ENCODE results near the gene FBXW7.

FBXW7 gene

DNA sequence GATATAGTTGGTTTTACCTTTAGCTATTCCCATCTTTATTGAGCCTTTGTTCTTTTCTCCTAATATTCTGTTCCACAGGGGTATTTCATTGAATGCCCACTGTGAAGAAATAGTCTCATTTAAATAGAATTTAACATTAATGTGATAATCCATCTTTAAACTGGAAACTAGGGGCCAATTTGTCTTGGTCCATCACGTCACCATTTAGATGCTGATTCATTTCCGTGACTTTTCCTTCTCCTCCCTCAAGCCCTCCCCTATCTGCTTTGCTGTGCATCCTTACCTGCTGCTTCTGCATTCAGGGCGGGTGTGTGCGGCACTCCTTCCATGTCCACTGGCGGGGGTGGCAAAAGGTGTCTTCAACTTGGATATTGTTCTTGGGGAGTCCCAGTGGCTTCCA lies 241.1 kb downstream of the FBXW7 start:
- Histone ChIP-seq H3K9me3 (ENCODE audit: control insufficient read depth, low read length) (no peaks in the 10 kb centered on the region), H3K4me1 (ENCODE audit: control insufficient read depth, insufficient read depth, low read length, poor library complexity, severe bottlenecking) (no peaks in the 10 kb centered on the region), H3K36me3 (ENCODE audit: control insufficient read depth, insufficient read depth, low read length) (no peaks in the 10 kb centered on the region), H3K27me3 (replicated peaks; ENCODE audit: control insufficient read depth, insufficient read depth, low read length, poor library complexity, severe bottlenecking) (no peaks in the 10 kb centered on the region), H3K4me3 (ENCODE audit: insufficient read depth, low read depth, low read length, poor library complexity, severe bottlenecking) (no peak overlapping the region), H3K27ac (ENCODE audit: insufficient read depth, low read length, poor library complexity, severe bottlenecking) (no peak overlapping the region)
- no peak for DNase-seq

DNA sequence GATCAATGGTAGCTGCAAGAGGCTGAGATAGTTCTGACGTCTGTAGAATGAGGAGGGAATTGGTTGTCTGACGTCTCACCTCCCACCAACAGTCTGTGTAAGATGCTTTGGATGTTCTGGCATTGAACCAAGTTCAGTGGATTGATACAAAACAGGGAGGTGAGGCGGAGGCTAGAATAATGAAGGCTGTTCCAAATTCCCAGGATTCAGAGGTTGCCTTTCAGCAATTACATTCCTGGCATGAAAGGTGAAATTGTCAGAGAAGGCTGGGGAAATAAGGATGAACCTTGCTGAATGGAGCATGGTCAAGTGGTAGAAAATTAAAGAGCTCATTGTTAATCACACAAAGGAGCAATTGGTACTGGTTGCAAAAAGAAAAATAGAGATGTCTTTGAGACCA lies 241.6 kb downstream of the FBXW7 start:
- no peak overlapping the region for H3K27ac ChIP-seq (ENCODE audit: insufficient read depth, low read length, poor library complexity, severe bottlenecking)
- H3K9me3 ChIP-seq (ENCODE audit: control insufficient read depth, low read length), result no peaks in the 10 kb centered on the region
- no peak for DNase-seq
- no peaks in the 10 kb centered on the region for H3K4me1 ChIP-seq (ENCODE audit: control insufficient read depth, insufficient read depth, low read length, poor library complexity, severe bottlenecking)
- no peak overlapping the region for H3K4me3 ChIP-seq (ENCODE audit: insufficient read depth, low read depth, low read length, poor library complexity, severe bottlenecking)
- H3K36me3 ChIP-seq (ENCODE audit: control insufficient read depth, insufficient read depth, low read length), result no peaks in the 10 kb centered on the region
- no peaks in the 10 kb centered on the region for H3K27me3 ChIP-seq (replicated peaks; ENCODE audit: control insufficient read depth, insufficient read depth, low read length, poor library complexity, severe bottlenecking)

DNA sequence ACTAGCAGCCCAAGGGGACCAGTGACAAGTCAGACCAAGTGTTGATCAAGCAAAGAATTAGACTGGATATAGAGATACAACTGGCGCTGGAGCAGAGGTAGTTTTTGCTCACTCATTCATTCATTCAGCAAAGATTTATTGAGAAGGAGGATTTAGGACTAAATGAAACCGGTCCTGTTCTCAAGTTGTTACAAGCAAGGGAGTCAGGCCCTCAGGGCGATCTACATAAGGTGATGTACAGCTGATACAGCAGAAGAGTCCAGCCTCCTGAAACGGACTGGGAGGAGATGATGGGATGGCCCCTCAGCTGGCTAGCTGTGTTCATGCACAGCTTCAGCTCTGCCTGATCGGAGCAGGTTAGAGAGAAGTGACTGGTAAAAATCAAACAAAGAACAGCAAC lies 242.4 kb downstream of the FBXW7 start:
- Histone ChIP-seq H3K4me1 (ENCODE audit: control insufficient read depth, insufficient read depth, low read length, poor library complexity, severe bottlenecking) (no peaks in the 10 kb centered on the region), H3K4me3 (ENCODE audit: insufficient read depth, low read depth, low read length, poor library complexity, severe bottlenecking) (no peak overlapping the region), H3K36me3 (ENCODE audit: control insufficient read depth, insufficient read depth, low read length) (no peaks in the 10 kb centered on the region), H3K9me3 (ENCODE audit: control insufficient read depth, low read length) (no peaks in the 10 kb centered on the region), H3K27ac (ENCODE audit: insufficient read depth, low read length, poor library complexity, severe bottlenecking) (no peak overlapping the region), H3K27me3 (replicated peaks; ENCODE audit: control insufficient read depth, insufficient read depth, low read length, poor library complexity, severe bottlenecking) (no peaks in the 10 kb centered on the region)
- no peak for DNase-seq

DNA sequence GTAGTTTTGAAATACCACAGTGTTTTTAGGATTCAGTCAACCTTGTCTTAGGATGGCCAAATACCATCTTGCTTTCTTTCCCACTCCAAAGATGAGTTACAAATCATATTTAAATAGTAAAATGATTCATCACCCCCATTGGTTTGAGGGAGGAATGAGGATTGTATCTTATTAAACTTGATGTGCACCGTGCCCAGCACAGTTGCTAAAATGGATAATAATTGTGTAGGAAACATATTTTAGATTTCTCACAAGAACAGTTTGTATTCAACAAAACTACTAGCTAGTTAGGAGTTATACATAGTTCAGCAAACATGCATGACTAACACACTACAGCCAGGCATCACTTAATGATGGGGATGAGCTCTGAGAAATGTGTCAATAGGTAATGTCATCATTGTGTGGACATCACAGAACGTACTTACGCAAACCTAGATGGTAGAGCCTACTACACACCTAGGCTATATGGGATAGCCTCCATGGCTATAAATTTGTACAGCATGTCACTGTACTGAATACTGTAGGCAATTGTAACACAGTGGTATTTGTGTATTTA lies 245.4 kb downstream of the FBXW7 start:
- Histone ChIP-seq H3K27me3 (replicated peaks; ENCODE audit: control insufficient read depth, insufficient read depth, low read length, poor library complexity, severe bottlenecking) (no peaks in the 10 kb centered on the region), H3K4me3 (ENCODE audit: insufficient read depth, low read depth, low read length, poor library complexity, severe bottlenecking) (no peak overlapping the region), H3K36me3 (ENCODE audit: control insufficient read depth, insufficient read depth, low read length) (no peaks in the 10 kb centered on the region), H3K27ac (ENCODE audit: insufficient read depth, low read length, poor library complexity, severe bottlenecking) (no peak overlapping the region), H3K4me1 (ENCODE audit: control insufficient read depth, insufficient read depth, low read length, poor library complexity, severe bottlenecking) (no peaks in the 10 kb centered on the region), H3K9me3 (ENCODE audit: control insufficient read depth, low read length) (no peaks in the 10 kb centered on the region)
- no peak for DNase-seq

DNA sequence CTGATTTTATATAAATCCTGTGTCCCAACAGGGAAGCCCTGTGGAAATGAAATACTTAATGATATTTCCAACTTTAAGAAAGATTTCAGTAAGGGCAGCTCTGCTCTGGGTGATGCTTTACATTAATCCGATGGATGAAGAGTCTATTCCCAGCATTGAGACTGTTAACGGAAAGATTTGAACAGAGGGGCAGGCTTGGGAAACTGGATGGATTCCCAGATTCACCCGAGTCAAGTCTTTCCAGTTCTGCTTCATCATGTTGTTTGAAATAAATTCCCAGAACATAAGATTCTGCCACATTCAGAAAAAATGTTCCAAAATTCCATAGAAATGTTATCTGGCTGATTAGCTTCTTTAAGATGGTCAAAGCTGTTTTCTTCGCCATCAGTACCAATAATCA lies 246.0 kb downstream of the FBXW7 start:
- H3K27ac ChIP-seq (ENCODE audit: insufficient read depth, low read length, poor library complexity, severe bottlenecking), result no peak overlapping the region
- H3K4me3 ChIP-seq (ENCODE audit: insufficient read depth, low read depth, low read length, poor library complexity, severe bottlenecking), result no peak overlapping the region
- no peak for DNase-seq
- no peaks in the 10 kb centered on the region for H3K36me3 ChIP-seq (ENCODE audit: control insufficient read depth, insufficient read depth, low read length)
- no peaks in the 10 kb centered on the region for H3K27me3 ChIP-seq (replicated peaks; ENCODE audit: control insufficient read depth, insufficient read depth, low read length, poor library complexity, severe bottlenecking)
- H3K4me1 ChIP-seq (ENCODE audit: control insufficient read depth, insufficient read depth, low read length, poor library complexity, severe bottlenecking), result no peaks in the 10 kb centered on the region
- no peaks in the 10 kb centered on the region for H3K9me3 ChIP-seq (ENCODE audit: control insufficient read depth, low read length)

DNA sequence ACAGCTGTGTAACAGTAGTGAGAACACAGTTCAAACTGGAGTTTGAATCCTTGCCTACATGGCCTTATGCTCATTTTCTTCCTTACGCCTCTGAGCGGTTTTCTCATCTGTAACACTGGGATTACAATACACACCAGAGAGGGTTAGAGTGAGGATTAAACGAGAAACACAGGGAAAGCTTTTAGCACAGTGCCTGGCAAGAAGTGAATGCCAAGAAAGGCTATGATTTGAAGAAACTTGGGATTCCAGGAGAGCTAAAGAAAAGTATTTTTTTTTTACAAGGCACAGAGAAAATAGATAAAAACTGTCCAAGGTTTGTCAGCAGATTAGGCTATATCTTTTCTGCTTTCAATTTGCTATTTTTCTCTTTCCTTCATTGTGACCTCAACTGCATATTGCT lies 246.4 kb downstream of the FBXW7 start:
- Histone ChIP-seq H3K27ac (ENCODE audit: insufficient read depth, low read length, poor library complexity, severe bottlenecking) (no peak overlapping the region), H3K4me1 (ENCODE audit: control insufficient read depth, insufficient read depth, low read length, poor library complexity, severe bottlenecking) (no peaks in the 10 kb centered on the region), H3K4me3 (ENCODE audit: insufficient read depth, low read depth, low read length, poor library complexity, severe bottlenecking) (no peak overlapping the region), H3K27me3 (replicated peaks; ENCODE audit: control insufficient read depth, insufficient read depth, low read length, poor library complexity, severe bottlenecking) (no peaks in the 10 kb centered on the region), H3K36me3 (ENCODE audit: control insufficient read depth, insufficient read depth, low read length) (no peaks in the 10 kb centered on the region), H3K9me3 (ENCODE audit: control insufficient read depth, low read length) (no peaks in the 10 kb centered on the region)
- no peak for DNase-seq

DNA sequence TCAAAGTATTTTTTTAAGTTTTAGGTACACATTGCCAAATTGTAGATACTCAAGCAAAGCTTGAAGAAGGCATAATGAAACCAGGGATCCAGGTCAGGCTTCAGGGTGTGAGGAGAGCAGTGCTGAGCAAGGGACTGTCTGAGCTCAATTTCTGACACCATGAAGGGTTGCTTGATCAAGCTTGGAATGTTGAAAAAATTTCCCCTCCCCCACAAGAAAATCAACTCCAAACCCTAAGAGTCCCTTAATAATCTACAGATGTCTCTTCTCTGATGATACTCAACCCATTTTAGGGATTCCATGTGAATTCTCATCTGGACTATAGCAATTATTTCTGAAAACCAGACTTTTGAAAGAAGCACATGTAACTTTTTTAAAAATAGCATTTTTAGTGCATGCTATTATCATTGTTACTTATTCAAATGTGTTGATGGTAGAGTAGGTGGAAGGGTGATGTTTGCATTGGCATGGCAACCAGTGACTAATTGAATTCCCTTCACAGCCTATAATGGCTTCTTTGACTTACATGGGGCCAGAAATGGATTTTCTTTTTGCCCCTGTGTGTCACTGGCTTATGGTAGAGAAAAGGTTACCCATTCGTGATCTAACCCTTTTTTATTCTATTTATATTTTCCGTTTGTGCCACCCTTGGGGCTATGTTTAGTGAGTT lies 252.0 kb downstream of the FBXW7 start:
- Histone ChIP-seq H3K27ac (ENCODE audit: insufficient read depth, low read length, poor library complexity, severe bottlenecking) (no peak overlapping the region), H3K4me3 (ENCODE audit: insufficient read depth, low read depth, low read length, poor library complexity, severe bottlenecking) (no peak overlapping the region), H3K9me3 (ENCODE audit: control insufficient read depth, low read length) (no peaks in the 10 kb centered on the region), H3K36me3 (ENCODE audit: control insufficient read depth, insufficient read depth, low read length) (no peaks in the 10 kb centered on the region), H3K27me3 (replicated peaks; ENCODE audit: control insufficient read depth, insufficient read depth, low read length, poor library complexity, severe bottlenecking) (no peaks in the 10 kb centered on the region), H3K4me1 (ENCODE audit: control insufficient read depth, insufficient read depth, low read length, poor library complexity, severe bottlenecking) (peaks cover 9% of the 10 kb centered on the region)
- DNase-seq, result no peak

DNA sequence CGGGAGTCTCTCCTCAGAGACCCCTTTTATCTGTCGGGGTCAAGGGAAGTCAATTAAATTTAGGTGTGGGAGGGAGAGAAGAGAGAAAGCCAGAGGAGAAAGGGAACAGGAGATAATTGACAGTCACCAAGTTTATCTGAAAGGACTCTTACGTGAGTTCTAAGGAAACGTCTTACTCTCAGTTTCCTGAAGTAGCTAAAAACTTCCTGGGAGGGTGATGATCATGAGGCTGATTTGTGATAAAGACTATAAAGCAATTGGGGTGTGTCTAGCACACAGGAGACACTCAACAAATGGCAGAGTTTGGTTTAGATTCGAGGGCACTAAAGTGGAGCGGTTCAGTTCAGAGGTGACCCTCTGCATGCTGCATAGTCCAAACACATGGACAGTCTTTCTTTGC lies 254.1 kb downstream of the FBXW7 start:
- no peak for DNase-seq
- no peak overlapping the region for H3K4me3 ChIP-seq (ENCODE audit: insufficient read depth, low read depth, low read length, poor library complexity, severe bottlenecking)
- no peaks in the 10 kb centered on the region for H3K9me3 ChIP-seq (ENCODE audit: control insufficient read depth, low read length)
- H3K27me3 ChIP-seq (replicated peaks; ENCODE audit: control insufficient read depth, insufficient read depth, low read length, poor library complexity, severe bottlenecking), result no peaks in the 10 kb centered on the region
- no peaks in the 10 kb centered on the region for H3K36me3 ChIP-seq (ENCODE audit: control insufficient read depth, insufficient read depth, low read length)
- peak overlapping the region; percentile 34 for H3K27ac ChIP-seq (ENCODE audit: insufficient read depth, low read length, poor library complexity, severe bottlenecking)
- H3K4me1 ChIP-seq (ENCODE audit: control insufficient read depth, insufficient read depth, low read length, poor library complexity, severe bottlenecking), result peaks cover 9% of the 10 kb centered on the region

DNA sequence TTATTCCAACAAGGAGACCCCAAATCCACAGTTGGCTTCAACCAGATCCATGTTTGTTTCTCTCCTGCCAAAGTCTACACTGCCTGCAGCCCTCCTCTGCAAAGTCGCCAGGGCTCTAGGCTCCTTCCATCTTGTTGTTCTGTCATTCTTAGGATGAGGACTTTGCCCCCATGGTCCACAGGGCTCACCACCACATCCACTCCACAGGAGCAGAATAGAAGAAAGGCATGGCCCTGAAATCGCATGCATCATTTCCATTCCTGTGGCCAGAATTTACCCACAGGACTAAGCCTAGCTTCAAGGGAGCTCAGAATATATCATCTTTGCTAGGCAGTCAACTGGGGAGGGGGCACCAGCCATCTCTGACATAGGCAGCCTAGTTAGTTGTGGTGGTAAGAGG lies 254.7 kb downstream of the FBXW7 start:
- no peaks in the 10 kb centered on the region for H3K36me3 ChIP-seq (ENCODE audit: control insufficient read depth, insufficient read depth, low read length)
- DNase-seq, result no peak
- no peak overlapping the region for H3K4me3 ChIP-seq (ENCODE audit: insufficient read depth, low read depth, low read length, poor library complexity, severe bottlenecking)
- no peaks in the 10 kb centered on the region for H3K27me3 ChIP-seq (replicated peaks; ENCODE audit: control insufficient read depth, insufficient read depth, low read length, poor library complexity, severe bottlenecking)
- H3K27ac ChIP-seq (ENCODE audit: insufficient read depth, low read length, poor library complexity, severe bottlenecking), result peak overlapping the region; percentile 34
- peaks cover 9% of the 10 kb centered on the region for H3K4me1 ChIP-seq (ENCODE audit: control insufficient read depth, insufficient read depth, low read length, poor library complexity, severe bottlenecking)
- no peaks in the 10 kb centered on the region for H3K9me3 ChIP-seq (ENCODE audit: control insufficient read depth, low read length)

DNA sequence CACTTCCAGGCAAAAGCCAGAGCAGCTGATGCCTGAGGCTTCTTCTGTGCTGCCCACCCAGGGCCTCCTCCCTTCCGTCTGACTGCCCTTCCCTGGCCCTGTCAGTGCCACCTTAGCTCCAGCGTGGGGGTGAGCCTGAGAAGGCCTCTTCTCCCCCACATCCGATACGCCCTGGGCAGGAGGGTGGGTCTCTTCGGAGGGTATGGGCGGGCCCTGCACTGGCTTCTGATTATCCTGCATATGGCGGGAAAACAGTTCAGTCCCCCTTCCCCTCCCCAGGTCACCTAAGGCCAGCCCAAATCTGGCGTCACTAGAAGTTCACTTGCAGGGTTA lies 256.7 kb downstream of the FBXW7 start:
- H3K36me3 ChIP-seq (ENCODE audit: control insufficient read depth, insufficient read depth, low read length), result no peaks in the 10 kb centered on the region
- no peak overlapping the region for H3K4me3 ChIP-seq (ENCODE audit: insufficient read depth, low read depth, low read length, poor library complexity, severe bottlenecking)
- no peaks in the 10 kb centered on the region for H3K9me3 ChIP-seq (ENCODE audit: control insufficient read depth, low read length)
- no peak for DNase-seq
- no peak overlapping the region for H3K27ac ChIP-seq (ENCODE audit: insufficient read depth, low read length, poor library complexity, severe bottlenecking)
- peaks cover 9% of the 10 kb centered on the region for H3K4me1 ChIP-seq (ENCODE audit: control insufficient read depth, insufficient read depth, low read length, poor library complexity, severe bottlenecking)
- no peaks in the 10 kb centered on the region for H3K27me3 ChIP-seq (replicated peaks; ENCODE audit: control insufficient read depth, insufficient read depth, low read length, poor library complexity, severe bottlenecking)
